HG02970 (cell line): ENCODE measurements around the gene EIF4ENIF1.
"Not testable (repeated sequence)": the region's sequence is repeated elsewhere in the genome, so short reads cannot be mapped to it uniquely, and the experiment has no call there.

Experiments
- ATAC-seq: cut with Tn5 transposase; IDR thresholded peaks from one replicate; pipeline ENCODE4 v1.9.1; 2021; ENCODE audit warnings: mild to moderate bottlenecking, moderate library complexity, moderate number of reproducible peaks; ENCODE audit not compliant: unreplicated experiment, low FRiP score

EIF4ENIF1 gene

GRCh38 chr22:31447337-31447736 is 42.3 kb downstream of the EIF4ENIF1 start:
- ATAC-seq: no peak

GRCh38 chr22:31446767-31447166 is 42.9 kb downstream of the EIF4ENIF1 start:
- ATAC-seq: no peak

- ATAC-seq: no peak
Measured at GRCh38 chr22:31446208-31446607, 43.4 kb downstream of the EIF4ENIF1 start.

GRCh38 chr22:31445642-31446041 is 44.0 kb downstream of the EIF4ENIF1 start:
- ATAC-seq: no peak

GRCh38 chr22:31443516-31443915 is 46.1 kb downstream of the EIF4ENIF1 start:
- no peak for ATAC-seq

- ATAC-seq: no peak
Measured at GRCh38 chr22:31442768-31443489, 46.7 kb downstream of the EIF4ENIF1 start.

GRCh38 chr22:31441652-31442051 is 48.0 kb downstream of the EIF4ENIF1 start:
- no peak for ATAC-seq

- no peak for ATAC-seq
Measured at GRCh38 chr22:31440681-31441080, 49.0 kb downstream of the EIF4ENIF1 start.

- no peak for ATAC-seq
Measured at GRCh38 chr22:31439808-31440207, 49.8 kb downstream of the EIF4ENIF1 start.

GRCh38 chr22:31436132-31436531 is 53.5 kb downstream of the EIF4ENIF1 start:
- no peak for ATAC-seq

- ATAC-seq: no peak
Measured at GRCh38 chr22:31431950-31432349, 57.7 kb downstream of the EIF4ENIF1 start.

- ATAC-seq: no peak
Measured at GRCh38 chr22:31425331-31426050, 64.2 kb downstream of the EIF4ENIF1 start.

- ATAC-seq: not testable (repeated sequence)
Measured at GRCh38 chr22:31402350-31402749, 87.3 kb downstream of the EIF4ENIF1 start.

GRCh38 chr22:31400023-31400397 is 89.6 kb downstream of the EIF4ENIF1 start:
- ATAC-seq: no peak

GRCh38 chr22:31399211-31400022 is 90.2 kb downstream of the EIF4ENIF1 start, which contains the start of gene DRG1:
Gene DRG1 (plus strand): TSS chr22:31399604. CDS start chr22:31399684, 80 bp downstream.
- ATAC-seq: peak; percentile 85

GRCh38 chr22:31398231-31398630 is 91.4 kb downstream of the EIF4ENIF1 start:
- no peak for ATAC-seq

- no peak for ATAC-seq
Measured at GRCh38 chr22:31394326-31394725, 95.3 kb downstream of the EIF4ENIF1 start.

GRCh38 chr22:31393893-31394292 is 95.7 kb downstream of the EIF4ENIF1 start:
- no peak for ATAC-seq
